Effector CD8-positive, alpha-beta T cell (primary cell): ENCODE data around the gene DLGAP1.
"Not testable (repeated sequence)": the region's sequence is repeated elsewhere in the genome, so short reads cannot be mapped to it uniquely, and the experiment has no call there.

Source experiments
- DNase-seq: peaks from one replicate; lab custom pipeline; 2025; lab: John Stamatoyannopoulos, UW

DLGAP1 gene

GRCh38 chr18:3498698-3499471 is 956.2 kb downstream of the DLGAP1 start:
- DNase-seq: no peak

- no peak for DNase-seq
Observed at GRCh38 chr18:3495691-3496430, 959.2 kb downstream of the DLGAP1 start.

DNA sequence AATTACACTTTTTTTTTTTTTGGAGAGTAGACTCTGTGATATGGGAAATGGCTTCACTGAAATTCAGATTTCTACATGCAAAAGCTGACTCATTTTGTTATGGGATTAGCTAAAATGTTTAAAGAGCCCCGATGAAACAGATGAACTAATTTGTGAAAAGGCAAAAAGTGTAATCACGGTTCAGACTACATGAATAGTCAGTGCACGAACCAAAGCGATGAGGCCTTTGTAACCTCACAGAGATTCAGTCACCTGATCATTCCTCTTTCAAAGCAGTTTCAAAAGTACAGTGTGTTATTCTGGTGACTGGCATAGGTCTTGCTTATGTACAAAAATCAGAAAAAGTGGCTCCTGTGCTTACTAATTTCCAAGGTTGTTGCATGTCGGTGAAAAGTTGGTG is 960.5 kb downstream of the DLGAP1 start:
- DNase-seq: no peak

DNA sequence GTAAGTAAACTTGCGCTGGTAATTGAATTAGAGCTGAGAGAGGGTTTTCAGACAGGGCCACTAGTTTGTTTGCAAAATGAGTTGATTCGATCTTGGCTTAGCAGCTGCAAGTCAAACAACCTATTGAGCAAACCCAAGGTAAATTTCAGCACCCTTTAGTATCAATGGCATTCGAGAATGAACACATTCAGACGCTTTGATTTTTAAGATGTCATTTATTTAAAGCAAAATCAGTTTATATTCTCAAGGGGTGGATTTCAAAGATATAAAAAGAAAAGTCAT is 960.9 kb downstream of the DLGAP1 start:
- no peak for DNase-seq

DNA sequence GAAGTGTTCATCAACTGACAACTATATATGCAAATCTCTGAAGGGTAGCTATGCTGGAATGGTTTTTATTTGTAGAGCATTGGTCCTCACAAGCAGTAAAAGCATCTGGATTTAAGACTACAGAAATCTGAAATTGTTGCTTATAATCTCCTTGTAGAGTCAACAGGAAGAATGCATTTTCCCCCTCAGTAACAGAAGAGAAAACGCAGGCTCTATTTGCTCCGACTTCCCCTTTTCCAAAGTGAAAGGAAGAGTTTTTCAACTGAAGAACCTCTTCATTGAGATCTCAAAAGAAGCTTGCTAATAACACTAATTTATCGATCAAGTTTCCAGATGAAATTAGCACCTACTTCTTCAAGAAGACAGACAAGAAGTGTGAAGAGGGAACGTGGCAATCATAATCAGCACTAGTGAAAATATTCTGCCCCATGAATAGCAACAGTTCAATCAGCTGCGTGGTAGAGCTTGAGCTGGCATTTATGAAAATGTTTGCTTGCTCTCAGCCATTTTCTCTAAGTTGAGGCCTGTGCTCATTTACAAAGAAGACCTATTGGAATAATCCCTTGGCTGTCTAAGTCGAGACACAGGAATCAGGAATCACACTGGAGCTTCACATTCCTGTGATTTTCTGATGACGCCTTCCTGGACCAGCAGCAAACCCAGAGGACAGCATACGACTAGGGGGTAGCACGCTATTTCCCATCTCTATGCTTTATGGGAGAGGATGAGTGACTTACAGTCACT is 961.4 kb downstream of the DLGAP1 start:
- DNase-seq: no peak

- no peak for DNase-seq
Observed at GRCh38 chr18:3492721-3493120, 962.4 kb downstream of the DLGAP1 start.

- no peak for DNase-seq
Observed at GRCh38 chr18:3491981-3492555, 963.0 kb downstream of the DLGAP1 start.

DNA sequence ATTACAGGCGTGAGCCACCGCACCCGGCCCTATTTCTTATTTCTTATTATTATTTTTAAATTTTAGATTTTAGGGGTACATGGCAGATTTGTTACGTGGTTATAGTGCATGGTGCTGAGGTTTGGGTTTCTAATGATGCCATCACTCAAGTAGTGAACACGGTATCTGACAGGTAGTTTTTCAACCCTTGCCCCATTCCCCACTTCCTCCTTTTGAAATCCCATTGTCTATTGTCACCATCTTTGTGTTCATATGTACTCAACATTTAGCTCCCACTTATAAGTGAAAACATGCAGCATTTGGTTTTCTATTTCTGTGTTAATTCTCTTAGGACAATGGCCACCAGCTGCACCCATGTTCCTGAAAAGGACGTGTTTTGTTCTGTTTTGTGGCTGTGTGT is 965.6 kb downstream of the DLGAP1 start:
- DNase-seq: no peak

- no peak for DNase-seq
Observed at GRCh38 chr18:3486512-3486911, 968.6 kb downstream of the DLGAP1 start.

GRCh38 chr18:3485153-3486149 is 969.7 kb downstream of the DLGAP1 start:
- no peak for DNase-seq

DNA sequence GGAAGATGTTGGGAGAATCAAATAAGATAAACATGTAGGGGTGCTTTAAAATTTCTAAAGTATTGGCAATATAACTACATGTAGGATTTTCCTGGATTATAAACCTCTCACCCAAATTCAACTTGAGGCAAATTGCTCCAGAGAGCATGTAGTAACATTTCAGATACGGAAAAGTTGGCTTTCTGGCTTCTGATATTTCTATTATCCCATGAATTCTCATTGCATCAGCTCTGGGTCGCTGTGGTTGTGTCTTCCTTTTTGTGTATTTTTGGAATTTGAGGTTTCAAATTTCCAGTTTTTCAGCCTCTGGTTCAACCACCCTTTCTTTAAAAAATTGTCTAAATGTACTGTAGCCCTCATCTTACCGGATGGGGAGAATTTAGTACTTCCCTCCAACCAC is 972.8 kb downstream of the DLGAP1 start:
- no peak for DNase-seq

DNA sequence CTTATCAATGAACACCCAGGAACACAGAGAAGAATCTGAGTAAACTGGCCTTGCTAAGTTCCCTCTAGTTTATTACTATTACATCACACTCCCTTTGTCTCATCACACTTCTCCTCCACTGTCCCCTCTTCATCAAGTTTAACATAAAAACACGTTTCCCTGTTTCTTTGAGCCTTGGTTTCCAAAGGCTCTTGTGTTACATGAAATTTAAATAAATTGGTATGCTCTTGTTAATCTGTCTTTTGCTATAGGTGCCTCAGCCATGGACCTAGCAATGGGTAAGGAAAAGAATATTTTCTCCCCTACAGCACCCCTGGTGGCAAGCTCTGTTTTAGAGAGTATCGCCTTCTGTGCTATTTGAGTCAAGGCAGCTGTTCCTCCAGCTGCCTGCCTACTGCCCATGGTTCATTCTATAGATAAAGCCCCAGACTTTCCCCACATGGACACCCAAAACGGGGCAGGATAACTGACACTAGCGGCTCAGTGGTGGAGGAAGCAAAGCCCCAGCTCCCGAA is 973.4 kb downstream of the DLGAP1 start:
- DNase-seq: no peak

DNA sequence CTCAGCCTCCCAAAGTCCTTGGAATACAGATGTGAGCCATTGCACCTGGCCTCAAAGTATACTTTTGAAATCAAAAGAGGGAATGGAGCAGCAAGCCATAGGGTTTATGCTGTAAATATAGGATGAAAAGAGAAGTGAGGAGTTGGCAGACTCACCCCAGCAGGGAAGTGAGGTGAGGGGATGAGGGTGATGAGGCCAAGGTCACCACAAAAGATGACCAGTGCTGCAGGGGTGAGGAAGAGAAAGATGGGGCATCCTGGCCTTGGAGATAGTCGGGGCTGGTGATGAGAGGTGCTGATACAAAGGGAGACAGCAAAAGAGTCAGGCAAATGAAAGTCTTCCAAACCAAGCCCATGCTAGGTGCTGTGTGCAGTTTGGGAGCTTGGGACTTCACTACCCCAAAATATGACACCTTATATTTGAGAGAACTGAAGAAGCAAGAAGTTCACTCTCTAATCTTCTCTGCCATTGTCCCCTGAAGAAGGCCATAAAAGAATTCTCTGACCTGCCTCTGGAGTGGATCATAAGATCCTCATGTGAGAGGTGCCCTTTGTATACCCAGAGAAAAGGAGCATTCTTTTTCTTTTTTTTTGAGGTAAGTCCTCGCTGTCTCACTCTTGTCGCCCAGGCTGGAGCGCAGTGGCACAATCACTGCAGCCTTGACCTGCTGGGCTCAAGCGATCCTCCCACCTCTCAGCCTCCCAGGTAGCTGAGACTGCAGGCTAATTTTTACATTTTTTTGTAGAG is 974.1 kb downstream of the DLGAP1 start:
- DNase-seq: no peak

GRCh38 chr18:3479978-3480509 is 975.1 kb downstream of the DLGAP1 start:
- DNase-seq: no peak

DNA sequence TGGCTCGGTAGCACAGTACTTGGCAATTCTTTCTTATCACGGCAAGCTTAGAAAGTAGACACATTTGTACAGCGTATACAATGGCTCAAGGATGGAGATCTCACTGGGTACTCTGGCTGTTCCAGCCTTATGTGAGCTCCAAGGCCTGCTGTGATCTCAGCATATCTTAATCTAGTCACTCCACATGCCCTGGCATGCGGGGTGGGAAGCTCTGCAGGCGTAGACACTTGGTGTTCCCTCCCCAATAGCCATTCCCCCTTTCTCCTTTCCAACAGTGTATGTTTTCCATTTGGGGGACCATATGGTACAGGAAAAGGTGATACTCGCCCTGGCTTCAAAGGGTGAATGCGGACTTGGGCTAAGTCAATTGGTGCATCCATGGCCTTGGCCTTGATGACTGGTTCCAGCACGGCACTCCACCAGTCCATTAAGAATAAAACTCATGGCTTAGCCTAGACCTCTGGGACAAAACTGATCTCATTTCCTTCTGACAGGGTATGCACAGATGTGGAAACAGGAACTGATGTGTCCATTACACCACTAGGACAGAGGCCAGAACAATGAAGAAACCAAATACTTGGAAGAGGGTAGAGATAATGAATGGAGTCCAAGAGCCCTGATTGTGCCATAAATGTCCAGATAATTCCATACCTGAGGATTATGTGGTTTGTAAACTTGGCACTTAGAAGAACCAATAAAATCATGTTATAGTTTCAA is 976.7 kb downstream of the DLGAP1 start:
- DNase-seq: no peak

GRCh38 chr18:3472681-3473544 is 982.2 kb downstream of the DLGAP1 start:
- no peak for DNase-seq

DNA sequence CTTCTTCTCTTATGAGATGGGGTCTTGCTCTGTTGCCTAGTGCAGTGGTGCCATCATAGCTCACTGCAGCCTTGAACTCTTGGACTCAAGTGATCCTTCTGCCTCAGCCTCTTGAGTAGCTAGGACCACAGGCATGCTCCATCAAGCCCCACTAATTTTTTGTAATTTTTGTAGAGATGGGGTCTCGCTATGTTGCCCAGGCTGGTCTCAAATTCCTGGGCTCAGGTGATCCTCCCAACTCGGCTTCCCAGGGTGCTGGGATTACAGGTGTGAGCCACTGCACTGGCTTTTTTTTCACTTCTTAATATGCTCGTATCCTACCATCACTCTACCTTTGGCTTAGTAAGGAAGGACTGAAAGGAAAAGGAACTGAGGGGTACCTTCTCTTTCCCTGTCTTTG is 983.0 kb downstream of the DLGAP1 start:
- DNase-seq: not testable (repeated sequence)

DNA sequence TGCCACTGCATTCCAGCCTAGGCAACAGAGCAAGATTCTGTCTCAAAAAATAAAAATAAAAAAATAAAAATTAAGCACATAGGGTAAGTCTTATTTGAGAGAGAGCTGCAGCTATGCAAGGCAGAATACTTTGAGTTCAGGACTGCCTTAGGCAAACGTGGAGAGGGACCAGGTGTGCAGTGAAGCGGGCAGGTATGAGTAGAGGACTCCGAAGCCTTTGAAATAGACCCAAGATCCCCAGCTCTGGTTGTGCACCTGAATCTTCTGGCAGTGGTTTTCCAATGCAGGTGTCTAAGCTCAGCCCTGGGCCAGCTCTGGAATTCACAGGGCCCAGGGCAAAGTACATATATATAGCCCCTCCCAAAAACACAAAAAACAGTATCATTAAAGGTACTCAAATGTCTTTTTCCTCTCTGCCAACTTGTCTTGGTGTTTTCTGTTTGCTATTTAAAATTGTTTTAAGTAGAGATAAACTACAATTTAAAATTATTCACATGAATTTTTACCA is 983.9 kb downstream of the DLGAP1 start:
- no peak for DNase-seq
